Neural cell (in vitro differentiated cells): ENCODE results near the gene C1orf21. TPM values are rescaled to one million over a fixed set of nuclear protein-coding genes. Genes with fewer than 3 reads are reported as not detected.

Source experiments
- H2AFZ ChIP-seq: fragments of 200-600, 300-800 bp; sonication (generic), shearing (Covaris generic); 2 replicates; pipeline ENCODE4 v1.6.0; 2014; ENCODE audit warnings: low read depth, mild to moderate bottlenecking, antibody characterized with exemption, low read length, moderate library complexity
- H3F3A ChIP-seq: fragments of 200-600 bp; shearing (Covaris generic); 2 replicates; pipeline ENCODE4 v1.6.1; 2016; ENCODE audit warnings: mild to moderate bottlenecking, moderate library complexity, mixed read lengths, antibody characterized with exemption, low read length; ENCODE audit not compliant: insufficient read depth, poor library complexity, severe bottlenecking
- H3K27ac ChIP-seq: fragments of 200-600, 300-800 bp; sonication (generic), shearing (Covaris generic); 2 replicates; pipeline ENCODE4 v1.5.1; 2014; ENCODE audit warnings: mild to moderate bottlenecking, low read length, moderate library complexity
- H3K27me3 ChIP-seq: fragments of 300-800, 200-600 bp; sonication (generic), shearing (Covaris generic); 2 replicates; pipeline ENCODE4 v1.6.0; 2014; ENCODE audit warnings: mild to moderate bottlenecking, low read depth, low read length, moderate library complexity; ENCODE audit not compliant: insufficient read depth
- H3K36me3 ChIP-seq: fragments of 300-800, 200-600 bp; sonication (generic), shearing (Covaris generic); 2 replicates; pipeline ENCODE4 v1.5.1; 2014; ENCODE audit warnings: mild to moderate bottlenecking, antibody characterized with exemption, low read length, moderate library complexity; ENCODE audit not compliant: insufficient read depth
- H3K4me2 ChIP-seq: fragments of 300-800, 200-600 bp; sonication (generic), shearing (Covaris generic); 2 replicates; pipeline ENCODE4 v1.6.0; 2014; ENCODE audit warnings: mild to moderate bottlenecking, low read length
- H3K4me3 ChIP-seq: fragments of 300-800, 200-600 bp; sonication (generic), shearing (Covaris generic); 2 replicates; pipeline ENCODE4 v1.5.1; 2014; ENCODE audit warnings: mild to moderate bottlenecking, low read length, moderate library complexity
- H3K79me2 ChIP-seq: fragments of 200-600 bp; shearing (Covaris generic); replicated peaks from 2 replicates; pipeline ENCODE4 v1.6.0; 2014; ENCODE audit warnings: mild to moderate bottlenecking, low read length, moderate library complexity; ENCODE audit not compliant: insufficient read depth
- H3K9ac ChIP-seq: fragments of 300-800, 200-600 bp; sonication (generic), shearing (Covaris generic); 2 replicates; pipeline ENCODE4 v1.6.1; 2016; ENCODE audit warnings: mild to moderate bottlenecking, low read length, mixed read lengths
- H3K9me2 ChIP-seq: fragments of 200-600 bp; shearing (Covaris generic); 2 replicates; pipeline ENCODE4 v1.6.1; 2016; ENCODE audit warnings: mild to moderate bottlenecking, low read length, mixed read lengths; ENCODE audit not compliant: insufficient read depth
- H3K9me3 ChIP-seq: fragments of 200-600, 300-800 bp; sonication (generic), shearing (Covaris generic); 2 replicates; pipeline ENCODE4 v1.6.1; 2016; ENCODE audit warnings: mild to moderate bottlenecking, mixed run types, low read length, moderate library complexity, mixed read lengths
- H4K20me1 ChIP-seq: fragments of 200-600 bp; shearing (Covaris generic); 2 replicates; pipeline ENCODE4 v1.6.1; 2016; ENCODE audit warnings: mild to moderate bottlenecking, mixed run types; ENCODE audit not compliant: insufficient read depth
- CTCF ChIP-seq: fragments of 450-650 bp; IDR thresholded peaks from 2 replicates; pipeline ENCODE4 v1.5.1; 2014; ENCODE audit warnings: antibody characterized with exemption, mild to moderate bottlenecking, moderate library complexity; ENCODE audit not compliant: poor library complexity, severe bottlenecking
- EP300 ChIP-seq: fragments of 450-650 bp; conservative IDR thresholded peaks from 2 replicates; pipeline ENCODE4 v1.6.1; 2014; ENCODE audit warnings: antibody characterized with exemption, mild to moderate bottlenecking, moderate library complexity; ENCODE audit not compliant: poor library complexity, severe bottlenecking
- EZH2 ChIP-seq: fragments of 200-600, 300-800 bp; shearing (Covaris generic), sonication (generic); IDR thresholded peaks from 2 replicates; pipeline ENCODE4 v1.6.1; 2014; ENCODE audit warnings: antibody characterized with exemption, low read length, borderline replicate concordance, mild to moderate bottlenecking; ENCODE audit not compliant: insufficient read depth, poor library complexity, severe bottlenecking
- MXI1 ChIP-seq: fragments of 450-650 bp; conservative IDR thresholded peaks from 2 replicates; pipeline ENCODE4 v1.6.1; 2014; ENCODE audit warnings: antibody characterized with exemption, mild to moderate bottlenecking; ENCODE audit not compliant: poor library complexity, severe bottlenecking
- POLR2AphosphoS5 ChIP-seq: IDR thresholded peaks from 2 replicates; pipeline ENCODE4 v1.6.1; 2012
- RAD21 ChIP-seq: fragments of 450-650 bp; conservative IDR thresholded peaks from 2 replicates; pipeline ENCODE4 v1.6.1; 2014; ENCODE audit warnings: antibody characterized with exemption, mild to moderate bottlenecking, moderate library complexity
- SMC3 ChIP-seq: fragments of 450-650 bp; conservative IDR thresholded peaks from 2 replicates; pipeline ENCODE4 v1.6.1; 2014; ENCODE audit warnings: antibody characterized with exemption, mild to moderate bottlenecking, moderate library complexity; ENCODE audit not compliant: poor library complexity
- TAF1 ChIP-seq: IDR thresholded peaks from 2 replicates; pipeline ENCODE4 v1.6.1; 2012; ENCODE audit warnings: low read depth
- polyA plus RNA-seq: library from polyadenylated mRNA; depleted of rRNA; stranded (reverse); fragments of >200 nt; gene quantifications from 2 replicates; pipeline ENCODE4 v1.2.3, GENCODE V29; 2014
- TF ChIP-seq, protein P1 (sequence below): IDR thresholded peaks from 2 replicates; pipeline ENCODE4 v1.6.1; 2012; ENCODE audit warnings: borderline replicate concordance

C1orf21 gene
- polyA plus RNA-seq, 1 donor from 2014 or later = 21.1 TPM

DNA sequence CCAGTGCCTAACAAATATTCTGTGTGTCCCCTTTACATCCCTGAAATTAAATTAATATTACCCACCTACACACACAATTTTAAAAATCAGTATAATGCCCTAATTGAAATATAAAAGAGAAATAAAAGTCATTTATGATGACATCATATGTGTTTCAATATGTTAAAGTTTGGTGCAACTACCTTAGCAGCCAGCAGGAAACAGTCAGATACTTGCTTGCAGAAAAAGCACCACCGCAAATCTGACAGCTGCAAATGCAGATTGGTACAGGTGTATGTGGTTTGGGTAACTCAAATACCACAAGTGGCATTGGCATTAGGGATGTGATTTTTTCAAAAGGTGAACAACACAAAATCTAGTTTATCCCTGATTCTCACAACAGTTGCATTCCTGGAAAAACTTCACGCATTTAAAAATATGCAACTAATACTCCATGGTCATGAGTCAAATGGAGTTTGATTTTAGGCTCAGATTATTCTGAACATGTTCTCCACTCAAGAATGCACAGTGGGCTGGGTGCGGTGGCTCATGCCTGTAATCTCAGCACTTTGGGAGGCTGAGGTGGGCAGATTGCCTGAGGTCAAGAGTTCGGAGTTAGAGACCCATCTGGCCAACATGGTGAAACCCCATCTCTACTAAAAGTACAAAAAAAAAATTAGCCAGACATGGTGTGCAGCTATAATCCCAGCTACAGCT, 261.5 kb downstream of the C1orf21 start:
- no peaks in the 10 kb centered on the region for H3K36me3 ChIP-seq
- no peak for TF ChIP-seq MXI1
- TF ChIP-seq TAF1 = no peak
- TF ChIP-seq EP300 = no peak
- no peak for TF ChIP-seq RAD21
- no peak for TF ChIP-seq EZH2
- no peak for TF ChIP-seq POLR2AphosphoS5
- TF ChIP-seq CTCF = no peak
- no peak for TF ChIP-seq SMC3
- TF ChIP-seq, protein P1, sequence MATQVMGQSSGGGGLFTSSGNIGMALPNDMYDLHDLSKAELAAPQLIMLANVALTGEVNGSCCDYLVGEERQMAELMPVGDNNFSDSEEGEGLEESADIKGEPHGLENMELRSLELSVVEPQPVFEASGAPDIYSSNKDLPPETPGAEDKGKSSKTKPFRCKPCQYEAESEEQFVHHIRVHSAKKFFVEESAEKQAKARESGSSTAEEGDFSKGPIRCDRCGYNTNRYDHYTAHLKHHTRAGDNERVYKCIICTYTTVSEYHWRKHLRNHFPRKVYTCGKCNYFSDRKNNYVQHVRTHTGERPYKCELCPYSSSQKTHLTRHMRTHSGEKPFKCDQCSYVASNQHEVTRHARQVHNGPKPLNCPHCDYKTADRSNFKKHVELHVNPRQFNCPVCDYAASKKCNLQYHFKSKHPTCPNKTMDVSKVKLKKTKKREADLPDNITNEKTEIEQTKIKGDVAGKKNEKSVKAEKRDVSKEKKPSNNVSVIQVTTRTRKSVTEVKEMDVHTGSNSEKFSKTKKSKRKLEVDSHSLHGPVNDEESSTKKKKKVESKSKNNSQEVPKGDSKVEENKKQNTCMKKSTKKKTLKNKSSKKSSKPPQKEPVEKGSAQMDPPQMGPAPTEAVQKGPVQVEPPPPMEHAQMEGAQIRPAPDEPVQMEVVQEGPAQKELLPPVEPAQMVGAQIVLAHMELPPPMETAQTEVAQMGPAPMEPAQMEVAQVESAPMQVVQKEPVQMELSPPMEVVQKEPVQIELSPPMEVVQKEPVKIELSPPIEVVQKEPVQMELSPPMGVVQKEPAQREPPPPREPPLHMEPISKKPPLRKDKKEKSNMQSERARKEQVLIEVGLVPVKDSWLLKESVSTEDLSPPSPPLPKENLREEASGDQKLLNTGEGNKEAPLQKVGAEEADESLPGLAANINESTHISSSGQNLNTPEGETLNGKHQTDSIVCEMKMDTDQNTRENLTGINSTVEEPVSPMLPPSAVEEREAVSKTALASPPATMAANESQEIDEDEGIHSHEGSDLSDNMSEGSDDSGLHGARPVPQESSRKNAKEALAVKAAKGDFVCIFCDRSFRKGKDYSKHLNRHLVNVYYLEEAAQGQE = no peak
- H3K9me2 ChIP-seq = no peaks in the 10 kb centered on the region
- H3F3A ChIP-seq = no peaks in the 10 kb centered on the region
- no peak overlapping the region for H3K4me3 ChIP-seq
- H3K27me3 ChIP-seq = no peaks in the 10 kb centered on the region
- no peaks in the 10 kb centered on the region for H3K9me3 ChIP-seq
- H2AFZ ChIP-seq = no peak overlapping the region
- H3K9ac ChIP-seq = no peak overlapping the region
- no peaks in the 10 kb centered on the region for H4K20me1 ChIP-seq
- H3K27ac ChIP-seq = no peak overlapping the region
- no peak overlapping the region for H3K4me2 ChIP-seq
- H3K79me2 ChIP-seq = no peaks in the 10 kb centered on the region

DNA sequence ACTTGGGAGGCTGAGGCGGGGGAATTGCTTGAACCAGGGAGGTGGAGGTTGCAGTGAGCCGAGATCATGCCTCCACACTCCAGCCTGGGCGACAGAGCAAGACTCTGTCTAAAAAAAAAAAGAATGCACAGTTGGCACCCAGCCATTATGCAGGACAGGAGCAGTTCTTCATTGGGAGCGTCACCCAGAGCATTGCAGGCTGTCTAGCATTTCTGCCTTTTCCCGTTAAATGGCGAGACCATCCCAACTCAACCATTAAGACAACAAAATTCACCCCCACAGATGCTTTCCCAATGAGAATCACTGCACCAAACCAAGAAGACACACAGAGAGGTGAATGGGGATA, 262.0 kb downstream of the C1orf21 start:
- Histone ChIP-seq H3K36me3 (no peaks in the 10 kb centered on the region), H4K20me1 (no peaks in the 10 kb centered on the region), H3K79me2 (no peaks in the 10 kb centered on the region), H3K4me2 (no peak overlapping the region), H3K9me2 (no peaks in the 10 kb centered on the region), H3K9me3 (no peaks in the 10 kb centered on the region), H2AFZ (no peak overlapping the region), H3K9ac (no peak overlapping the region), H3F3A (no peaks in the 10 kb centered on the region), H3K27me3 (no peaks in the 10 kb centered on the region), H3K27ac (no peak overlapping the region), H3K4me3 (no peak overlapping the region)
- no peak for TF ChIP-seq SMC3
- TF ChIP-seq TAF1 = no peak
- TF ChIP-seq EZH2 = no peak
